Heart left ventricle (tissue), 16 donors: Measurements from ENCODE around the gene FBLN2. TPM values are rescaled to one million over a fixed set of nuclear protein-coding genes. Genes with fewer than 3 reads are reported as not detected.

Experiments
- ATAC-seq, 4 donors: fragments of 200-7000 bp; cut with Tn5 transposase; one replicate each; pipeline ENCODE4 v1.9.1; 2020 to 2022; ENCODE audit warnings: moderate library complexity in 4 of 4, mild to moderate bottlenecking in 3 of 4, moderate number of reproducible peaks in 1 of 4
- DNase-seq, 5 donors: peaks; one replicate each; pipeline ENCODE4 v3.0.0-alpha.2; 2020
- H3K27ac ChIP-seq, 12 donors: fragments of 200-600 bp; sonication (generic) in 4 of 12; one replicate each; pipeline versions ENCODE4 v1.5.0 to v1.8.0; 2016 to 2022; ENCODE audit warnings: mild to moderate bottlenecking in 2 of 12
- H3K27me3 ChIP-seq, 9 donors: fragments of 200-600 bp; sonication (generic) in 2 of 9; one replicate each; pipeline versions ENCODE4 v1.5.1 to v1.8.0; 2016 to 2022; ENCODE audit warnings: mild to moderate bottlenecking in 3 of 9
- H3K36me3 ChIP-seq, 9 donors: fragments of 200-600 bp; sonication (generic) in 2 of 9; one replicate each; pipeline versions ENCODE4 v1.5.0 to v1.8.0; 2018 to 2022; ENCODE audit warnings: mild to moderate bottlenecking in 2 of 9
- H3K4me1 ChIP-seq, 12 donors: fragments of 200-600 bp; sonication (generic) in 4 of 12; one replicate each; pipeline versions ENCODE4 v1.5.0 to v1.8.0; 2016 to 2022; ENCODE audit warnings: mild to moderate bottlenecking in 3 of 12
- H3K4me3 ChIP-seq, 12 donors: fragments of 200-600 bp; sonication (generic) in 4 of 12; one replicate each; pipeline versions ENCODE4 v1.5.0 to v1.8.0; 2017 to 2022; ENCODE audit warnings: mild to moderate bottlenecking in 9 of 12, moderate library complexity in 4 of 12
- H3K9me3 ChIP-seq, 12 donors: fragments of 200-600 bp; sonication (generic) in 4 of 12; one replicate each; pipeline versions ENCODE4 v1.5.0 to v1.8.0; 2016 to 2022; ENCODE audit warnings: mild to moderate bottlenecking in 1 of 12
- CTCF ChIP-seq, 12 donors: fragments of 200-600 bp; sonication (generic) in 4 of 12; IDR thresholded peaks; one replicate each; pipeline versions ENCODE4 v1.5.0 to v1.8.0; 2018 to 2022; ENCODE audit warnings: antibody characterized with exemption in 12 of 12, mild to moderate bottlenecking in 5 of 12
- POLR2A ChIP-seq, 2 donors: fragments of 450-650 bp; IDR thresholded peaks; one replicate each; pipeline ENCODE4 v1.6.1; 2017; ENCODE audit warnings: antibody characterized with exemption in 2 of 2, mild to moderate bottlenecking in 2 of 2, moderate library complexity in 2 of 2
- WGBS, 4 donors: extraction: QIAGEN DNeasy Blood & Tissue Kit in 2 of 4; methylation state at CpG; one replicate each; pipeline versions ENCODE4 v1.1.5 to v1.1.7; 2013 to 2018; 5-methylcytosine and 5-hydroxymethylcytosine counted together
- intact Hi-C, 10 donors: fragments of 100-400 bp; cut with DNase I; formaldehyde crosslinking; loops; one replicate each; pipeline versions ENCODE4 v1.11.1 to v1.14.2; 2022
- polyA plus RNA-seq, 2 donors: library from polyadenylated mRNA; stranded (reverse); fragments of 200-250 nt; gene quantifications; one replicate each; pipeline ENCODE4 v1.2.3, GENCODE V29; 2013
- total RNA-seq, 9 donors: library from RNA; depleted of rRNA in 2 of 9; stranded (reverse); fragments of >200 nt in 2 of 9; fragmentation: NEBNext Ultra II Directional in 3 of 9; extraction: Animal tissue kit (Norgen Biotek cat#: 25700) in 3 of 9; gene quantifications; one replicate each; pipeline versions ENCODE4 v1.1.0 to v1.2.4, GENCODE V29; 2016 to 2023
- donor health status: ischemic (EF 13 %, LVEDD 7.1; RV severe dilation, severe dysfunction).
- donor health status: healthy with polysubstance abuse.
- donor health status: DM: no; HTN: yes; CAD: no.
- donor health status: DM: no; HTN: no; CAD: no.
- donor health status: ischemic (EF 25% LVEDD 6.9; RV normal size, moderate dysfunction).
- donor health status: ischemic (EF 25% LVEDD 5.7; RV mildly dilated, moderate dysfunction).
- donor health status: healthy.
- donor health status: DM: yes; HTN: yes; CAD: no.
- donor health status: ischemic (EF 35%, LVEDD 5.7; RV mildly dilated, moderate dysfunction).
- donor health status: nonischemic (EF 11% LVEDD 7.7; RV severe dilation, severe dysfunction).
- donor health status: DM: yes; HTN: yes; CAD: no.
- donor health status: PGD.
- donor health status: ischemic (EF 29% LVEDD 5.4; RV normal size, mild dysfunction).
- donor health status: nonischemic (EF 23%, LVEDD 6.1; RV moderate dilation, normal function).

Gene FBLN2
- total and polyA plus RNA-seq, 11 donors = 16.5 to 118 (median 42.7) TPM

GRCh38 chr3:13666227-13666619, 117.3 kb downstream of the FBLN2 start:
- TF ChIP-seq POLR2A (IDR thresholded peaks at IDR 0.05) (no peak), CTCF (IDR thresholded peaks at IDR 0.05) (no peak)
- Histone ChIP-seq H3K27me3 (peaks cover 0 to 54% (median 15%) of the 10 kb centered on the region in 9 donors), H3K4me1 (no peaks in the 10 kb centered on the region), H3K9me3 (no peaks in the 10 kb centered on the region), H3K36me3 (no peaks in the 10 kb centered on the region), H3K27ac (no peak overlapping the region), H3K4me3 (no peak overlapping the region)
- 56 to 74% (median 72%) methylated on average over 3 to 4 of the region's 4 CpGs for WGBS, 4 donors
- no peak for DNase-seq
- no peak for ATAC-seq
- intact Hi-C loops = no loop called here

GRCh38 chr3:13666781-13667709, 118.1 kb downstream of the FBLN2 start:
- DNase-seq = no peak
- 70 to 73% (median 71%) methylated on average over 18 of the region's 18 CpGs for WGBS, 4 donors
- peaks cover 0 to 60% (median 15%) of the 10 kb centered on the region in 9 donors for H3K27me3 ChIP-seq
- H3K36me3 ChIP-seq = no peaks in the 10 kb centered on the region
- no peaks in the 10 kb centered on the region for H3K4me1 ChIP-seq
- no peak overlapping the region for H3K4me3 ChIP-seq
- H3K27ac ChIP-seq = no peak overlapping the region
- H3K9me3 ChIP-seq = no peaks in the 10 kb centered on the region
- no peak for ATAC-seq
- TF ChIP-seq POLR2A (IDR thresholded peaks at IDR 0.05) (no peak), CTCF (IDR thresholded peaks at IDR 0.05) (no peak)
- intact Hi-C loops = no loop called here

GRCh38 chr3:13668136-13668535, 119.2 kb downstream of the FBLN2 start:
- H3K9me3 ChIP-seq = no peaks in the 10 kb centered on the region
- intact Hi-C loops = no loop called here
- no peaks in the 10 kb centered on the region for H3K4me1 ChIP-seq
- ATAC-seq (no peak), DNase-seq (no peak)
- 58 to 64% (median 59%) methylated on average over 5 of the region's 5 CpGs for WGBS, 4 donors
- H3K4me3 ChIP-seq = no peak overlapping the region
- no peaks in the 10 kb centered on the region for H3K36me3 ChIP-seq
- no peak overlapping the region for H3K27ac ChIP-seq
- TF ChIP-seq POLR2A (IDR thresholded peaks at IDR 0.05) = no peak
- no peak for TF ChIP-seq CTCF (IDR thresholded peaks at IDR 0.05)
- peaks cover 0 to 67% (median 15%) of the 10 kb centered on the region in 9 donors for H3K27me3 ChIP-seq

GRCh38 chr3:13669457-13669856, 120.5 kb downstream of the FBLN2 start:
- Histone ChIP-seq H3K36me3 (no peaks in the 10 kb centered on the region), H3K4me3 (no peak overlapping the region), H3K9me3 (no peaks in the 10 kb centered on the region), H3K4me1 (no peaks in the 10 kb centered on the region), H3K27me3 (peaks cover 0 to 68% (median 15%) of the 10 kb centered on the region in 9 donors), H3K27ac (no peak overlapping the region)
- TF ChIP-seq CTCF (IDR thresholded peaks at IDR 0.05) (no peak), POLR2A (IDR thresholded peaks at IDR 0.05) (no peak)
- no peak for ATAC-seq
- WGBS, 4 donors = 52 to 75% (median 59%) methylated on average over 1 of the region's 1 CpG
- DNase-seq = no peak
- intact Hi-C loops = no loop called here
